Upper lobe of right lung (tissue), 1 donor: ENCODE data around the gene CUX1. TPM values are rescaled to one million over a fixed set of nuclear protein-coding genes. Genes with fewer than 3 reads are reported as not detected.

ENCODE experiments used
- ATAC-seq: fragments of 200-7000 bp; cut with Tn5 transposase; one replicate; pipeline ENCODE4 v1.9.1; 2020; ENCODE audit warnings: mild to moderate bottlenecking, moderate library complexity
- DNase-seq: peaks from one replicate; pipeline ENCODE4 v3.0.0-alpha.2; 2020
- H3K27ac ChIP-seq: fragments of 200-600 bp; one replicate; pipeline ENCODE4 v1.8.0; 2022
- H3K27me3 ChIP-seq: fragments of 200-600 bp; one replicate; pipeline ENCODE4 v1.8.0; 2022; ENCODE audit warnings: mild to moderate bottlenecking
- H3K36me3 ChIP-seq: fragments of 200-600 bp; one replicate; pipeline ENCODE4 v1.8.0; 2022
- H3K4me1 ChIP-seq: fragments of 200-600 bp; one replicate; pipeline ENCODE4 v1.8.0; 2022
- H3K4me3 ChIP-seq: fragments of 200-600 bp; one replicate; pipeline ENCODE4 v1.8.0; 2022; ENCODE audit warnings: mild to moderate bottlenecking
- H3K9me3 ChIP-seq: fragments of 200-600 bp; one replicate; pipeline ENCODE4 v1.8.0; 2022
- CTCF ChIP-seq: fragments of 200-600 bp; IDR thresholded peaks from one replicate; pipeline ENCODE4 v1.8.0; 2022; ENCODE audit warnings: antibody characterized with exemption
- intact Hi-C: fragments of 100-400 bp; cut with DNase I; formaldehyde crosslinking; loops from one replicate; pipeline ENCODE4 v1.11.0; 2022
- total RNA-seq: library from RNA; stranded (reverse); fragmentation: NEBNext Ultra II Directional; extraction: Animal tissue kit (Norgen Biotek cat#: 25700); gene quantifications from one replicate; pipeline ENCODE4 v1.2.1, GENCODE V29; 2021
- donor health status: DM: no; HTN: yes; CAD: no; lungs with severe emphysema.

Gene CUX1
- total RNA-seq, 1 donor from 2014 or later, result 132 TPM

GRCh38 chr7:102106625-102107024, 289.2 kb downstream of the CUX1 start:
- TF ChIP-seq CTCF, result no peak
- Histone ChIP-seq H3K4me1 (no peaks in the 10 kb centered on the region), H3K27me3 (no peaks in the 10 kb centered on the region), H3K27ac (no peak overlapping the region), H3K4me3 (no peak overlapping the region), H3K36me3 (peaks cover 25% of the 10 kb centered on the region), H3K9me3 (no peaks in the 10 kb centered on the region)
- no peak for ATAC-seq
- peak; percentile 18 for DNase-seq
- intact Hi-C loops, result no loop called here

GRCh38 chr7:102107474-102108104, 290.2 kb downstream of the CUX1 start:
- no peak for TF ChIP-seq CTCF
- H3K4me1 ChIP-seq, result no peaks in the 10 kb centered on the region
- intact Hi-C loops, result no loop called here
- DNase-seq, result peak; percentile 42
- no peaks in the 10 kb centered on the region for H3K27me3 ChIP-seq
- peak; percentile 35 for ATAC-seq
- H3K4me3 ChIP-seq, result no peak overlapping the region
- no peaks in the 10 kb centered on the region for H3K9me3 ChIP-seq
- H3K36me3 ChIP-seq, result peaks cover 25% of the 10 kb centered on the region
- H3K27ac ChIP-seq, result no peak overlapping the region

GRCh38 chr7:102111061-102112041, 293.9 kb downstream of the CUX1 start:
- Histone ChIP-seq H3K4me1 (no peaks in the 10 kb centered on the region), H3K27ac (no peak overlapping the region), H3K9me3 (no peaks in the 10 kb centered on the region), H3K36me3 (peaks cover 46% of the 10 kb centered on the region), H3K4me3 (no peak overlapping the region), H3K27me3 (no peaks in the 10 kb centered on the region)
- no peak for ATAC-seq
- no peak for TF ChIP-seq CTCF
- peak; percentile 37 for DNase-seq
- intact Hi-C loops, result no loop called here

GRCh38 chr7:102115181-102115580, 297.8 kb downstream of the CUX1 start:
- ATAC-seq, result no peak

GRCh38 chr7:102115931-102116330, 298.5 kb downstream of the CUX1 start:
- Histone ChIP-seq H3K4me1 (no peaks in the 10 kb centered on the region), H3K9me3 (no peaks in the 10 kb centered on the region), H3K27me3 (no peaks in the 10 kb centered on the region), H3K4me3 (no peak overlapping the region), H3K27ac (no peak overlapping the region), H3K36me3 (peaks cover 47% of the 10 kb centered on the region)
- ATAC-seq (no peak), DNase-seq (peak; percentile 53)
- no peak for TF ChIP-seq CTCF
- intact Hi-C loops, result no loop called here

More at GRCh38 chr7:102115181-102115580, 297.8 kb downstream of the CUX1 start:
- H3K27ac ChIP-seq, result no peak overlapping the region
- intact Hi-C loops, result no loop called here
- H3K36me3 ChIP-seq, result peaks cover 47% of the 10 kb centered on the region
- no peak overlapping the region for H3K4me3 ChIP-seq
- TF ChIP-seq CTCF, result no peak
- no peaks in the 10 kb centered on the region for H3K4me1 ChIP-seq
- no peak for DNase-seq
- H3K27me3 ChIP-seq, result no peaks in the 10 kb centered on the region
- H3K9me3 ChIP-seq, result no peaks in the 10 kb centered on the region
